H9 (cell line): ENCODE results near the gene CRNKL1. TPM values are rescaled to one million over a fixed set of nuclear protein-coding genes. Genes with fewer than 3 reads are reported as not detected.

Source experiments
- DNase-seq: peaks from one replicate; pipeline ENCODE4 v3.0.0-alpha.2; 2017
- H2AFZ ChIP-seq: one replicate; pipeline ENCODE4 v1.6.1; 2013; ENCODE audit warnings: mild to moderate bottlenecking, low read length, control low read depth, moderate library complexity
- H2AK5ac ChIP-seq: 2 replicates; pipeline ENCODE4 v1.6.1; 2013; ENCODE audit warnings: low read length, control low read depth, mixed read lengths; ENCODE audit not compliant: insufficient read length
- H2BK120ac ChIP-seq: one replicate; pipeline ENCODE4 v1.6.1; 2013; ENCODE audit warnings: low read depth, mild to moderate bottlenecking, low read length, control low read depth, inconsistent platforms; ENCODE audit not compliant: poor library complexity, severe bottlenecking
- H2BK12ac ChIP-seq: 2 replicates; pipeline ENCODE4 v1.6.1; 2013; ENCODE audit warnings: low read length, control low read depth, mixed read lengths, low read depth; ENCODE audit not compliant: insufficient read length
- H2BK15ac ChIP-seq: 2 replicates; pipeline ENCODE4 v1.6.1; 2013; ENCODE audit warnings: low read depth, low read length, control low read depth
- H2BK20ac ChIP-seq: one replicate; pipeline ENCODE4 v1.6.1; 2013; ENCODE audit warnings: low read depth, mild to moderate bottlenecking, low read length, control low read depth, inconsistent platforms; ENCODE audit not compliant: poor library complexity, severe bottlenecking
- H2BK5ac ChIP-seq: 2 replicates; pipeline ENCODE4 v1.6.1; 2013; ENCODE audit warnings: low read length, control low read depth, mixed read lengths; ENCODE audit not compliant: insufficient read length
- H3K14ac ChIP-seq: 2 replicates; pipeline ENCODE4 v1.6.1; 2013; ENCODE audit warnings: low read length, control low read depth; ENCODE audit not compliant: insufficient read depth
- H3K18ac ChIP-seq: 2 replicates; pipeline ENCODE4 v1.6.1; 2013; ENCODE audit warnings: low read depth, mild to moderate bottlenecking, mixed read lengths, low read length, control low read depth; ENCODE audit not compliant: insufficient read length
- H3K23ac ChIP-seq: 2 replicates; pipeline ENCODE4 v1.6.1; 2013; ENCODE audit warnings: low read length, control low read depth, mixed read lengths, low read depth; ENCODE audit not compliant: insufficient read length
- H3K23me2 ChIP-seq: 2 replicates; pipeline ENCODE4 v1.6.1; 2013; ENCODE audit warnings: low read depth, mild to moderate bottlenecking, mixed read lengths, low read length, control low read depth; ENCODE audit not compliant: insufficient read length, poor library complexity, severe bottlenecking
- H3K27ac ChIP-seq: 2 replicates; pipeline ENCODE4 v1.5.1; 2013; ENCODE audit warnings: low read length, control low read depth, mixed read lengths, low read depth; ENCODE audit not compliant: insufficient read length
- H3K27me3 ChIP-seq: 2 replicates; pipeline ENCODE4 v1.6.1; 2013; ENCODE audit warnings: low read length, control low read depth, inconsistent platforms; ENCODE audit not compliant: insufficient read depth
- H3K4ac ChIP-seq: 2 replicates; pipeline ENCODE4 v1.6.1; 2013; ENCODE audit warnings: low read depth, mild to moderate bottlenecking, control low read depth, inconsistent platforms, low read length, moderate library complexity
- H3K4me1 ChIP-seq: 2 replicates; pipeline ENCODE4 v1.6.1; 2013; ENCODE audit warnings: low read length, control low read depth, inconsistent platforms; ENCODE audit not compliant: insufficient read depth
- H3K4me2 ChIP-seq: 2 replicates; pipeline ENCODE4 v1.6.1; 2013; ENCODE audit warnings: low read length, control low read depth, mixed read lengths; ENCODE audit not compliant: insufficient read length, insufficient read depth
- H3K56ac ChIP-seq: 2 replicates; pipeline ENCODE4 v1.6.1; 2013; ENCODE audit warnings: low read depth, mild to moderate bottlenecking, mixed read lengths, low read length, control low read depth; ENCODE audit not compliant: insufficient read length
- H3K79me1 ChIP-seq: 2 replicates; pipeline ENCODE4 v1.6.1; 2013; ENCODE audit warnings: low read depth, mild to moderate bottlenecking, moderate library complexity, low read length, control low read depth, inconsistent platforms; ENCODE audit not compliant: insufficient read depth, poor library complexity, severe bottlenecking
- H3K79me2 ChIP-seq: 2 replicates; pipeline ENCODE4 v1.6.1; 2013; ENCODE audit warnings: low read length, control low read depth, inconsistent platforms; ENCODE audit not compliant: insufficient read depth
- H3K9ac ChIP-seq: 2 replicates; pipeline ENCODE4 v1.6.1; 2013; ENCODE audit warnings: low read length, control low read depth, mixed read lengths; ENCODE audit not compliant: insufficient read length; ENCODE audit errors: extremely low read depth
- H3K9me3 ChIP-seq: one replicate; pipeline ENCODE4 v1.6.1; 2013; ENCODE audit warnings: low read depth, low read length, inconsistent platforms; ENCODE audit not compliant: control insufficient read depth
- H3T11ph ChIP-seq: one replicate; pipeline ENCODE4 v1.6.1; 2013; ENCODE audit warnings: mild to moderate bottlenecking, low read length, control low read depth, inconsistent platforms
- H4K20me1 ChIP-seq: one replicate; pipeline ENCODE4 v1.6.1; 2013; ENCODE audit not compliant: control insufficient read depth, insufficient read length, insufficient read depth
- H4K5ac ChIP-seq: 2 replicates; pipeline ENCODE4 v1.6.1; 2013; ENCODE audit warnings: low read depth, mild to moderate bottlenecking, mixed read lengths, low read length, control low read depth; ENCODE audit not compliant: insufficient read length
- H4K8ac ChIP-seq: replicated peaks from 2 replicates; pipeline ENCODE4 v1.6.1; 2013; ENCODE audit warnings: low read length, control low read depth, mixed read lengths, low read depth; ENCODE audit not compliant: insufficient read length
- H4K91ac ChIP-seq: 2 replicates; pipeline ENCODE4 v1.6.1; 2013; ENCODE audit warnings: low read depth, mild to moderate bottlenecking, moderate library complexity, mixed read lengths, low read length, control low read depth; ENCODE audit not compliant: insufficient read length
- H3K27ac Mint-ChIP-seq, 3 experiments: 2 replicates in 2 of 3; 3 replicates in 1 of 3; pipeline ENCODE4 v1.8.0; 2020 to 2021; ENCODE audit warnings: mixed read lengths in 3 of 3, mild to moderate bottlenecking in 1 of 3, moderate library complexity in 1 of 3
- H3K27me3 Mint-ChIP-seq: 2 replicates; pipeline ENCODE4 v1.8.0; 2021; ENCODE audit warnings: low read depth, mild to moderate bottlenecking, moderate library complexity, mixed read lengths
- H3K36me3 Mint-ChIP-seq, 3 experiments: 2 replicates in 2 of 3; 3 replicates in 1 of 3; pipeline ENCODE4 v1.8.0; 2020 to 2021; ENCODE audit warnings: low read depth in 3 of 3, mixed read lengths in 3 of 3; ENCODE audit not compliant: insufficient read depth in 1 of 3
- H3K4me1 Mint-ChIP-seq, 2 experiments: 2 replicates each; pipeline ENCODE4 v1.8.0; 2020; ENCODE audit warnings: mixed read lengths in 2 of 2
- H3K4me3 Mint-ChIP-seq, 2 experiments: 2 replicates in 1 of 2; 3 replicates in 1 of 2; pipeline ENCODE4 v1.8.0; 2020 to 2021; ENCODE audit warnings: mild to moderate bottlenecking in 2 of 2, mixed read lengths in 2 of 2, moderate library complexity in 1 of 2
- H3K9me3 Mint-ChIP-seq, 2 experiments: 2 replicates in 1 of 2; 3 replicates in 1 of 2; pipeline ENCODE4 v1.8.0; 2020; ENCODE audit warnings: mild to moderate bottlenecking in 2 of 2, mixed read lengths in 2 of 2, moderate library complexity in 1 of 2
- WGBS: extraction: QIAGEN DNeasy Blood & Tissue Kit; methylation state at CpG from one replicate; pipeline ENCODE4 v1.1.7; 2013; ENCODE audit warnings: missing lambda C conversion rate, low lambda C conversion rate, mixed read lengths; ENCODE audit not compliant: insufficient read length; ENCODE audit errors: extremely low coverage; 5-methylcytosine and 5-hydroxymethylcytosine counted together
- total RNA-seq: library from RNA; stranded (reverse); gene quantifications from 2 replicates; pipeline ENCODE4 v1.2.1, GENCODE V29; 2021
- TF ChIP-seq, protein P1 (sequence below): fragments of 200-600 bp; sonication (generic); conservative IDR thresholded peaks from 3 replicates; pipeline ENCODE4 v1.8.0; 2021; ENCODE audit warnings: antibody characterized with exemption, mild to moderate bottlenecking

The CRNKL1 gene
- total RNA-seq, 1 experiment from 2014 or later, result 30.2 TPM

DNA sequence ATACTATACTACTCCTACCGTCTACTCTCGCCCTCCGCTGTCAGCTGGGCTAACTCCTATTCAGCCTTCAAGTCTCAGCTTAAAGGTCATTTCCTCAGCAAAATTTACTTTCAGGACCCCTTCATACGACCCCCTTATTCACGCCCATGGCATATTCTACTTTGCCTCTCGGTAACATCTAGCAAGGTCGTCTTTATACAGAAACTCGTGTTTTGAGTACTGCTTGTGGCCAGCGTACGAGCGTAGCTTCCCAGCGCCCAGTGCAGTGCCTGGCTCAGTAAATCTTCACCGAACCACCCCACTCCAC lies 546 bp downstream of the CRNKL1 start:
- Histone ChIP-seq H2BK15ac (no peak overlapping the region), H3K4ac (no peak overlapping the region), H3K14ac (peak overlapping the region; percentile 77), H2BK12ac (no peak overlapping the region), H4K20me1 (no peaks in the 10 kb centered on the region), H3T11ph (no peak overlapping the region), H3K79me1 (no peaks in the 10 kb centered on the region), H3K27ac (no peak overlapping the region), H3K9me3 (no peaks in the 10 kb centered on the region), H3K23me2 (peaks cover 7% of the 10 kb centered on the region), H2AK5ac (no peak overlapping the region), H2BK120ac (no peak overlapping the region), H3K18ac (no peak overlapping the region), H2AFZ (no peak overlapping the region), H3K4me2 (peak overlapping the region; percentile 90), H3K79me2 (peaks cover 2% of the 10 kb centered on the region; the same call in 1 of the 2 replicates), H3K56ac (no peak overlapping the region), H3K4me1 (no peaks in the 10 kb centered on the region), H2BK20ac (no peak overlapping the region), H2BK5ac (no peak overlapping the region), H3K9ac (peak overlapping the region; percentile 65), H4K91ac (no peak overlapping the region), H4K5ac (no peak overlapping the region), H3K27me3 (no peaks in the 10 kb centered on the region), H3K23ac (no peak overlapping the region), H4K8ac (no peak overlapping the region)
- peak overlapping the region; percentile 96 to 99 (median 98) for H3K27ac Mint-ChIP-seq
- H3K4me1 Mint-ChIP-seq, result peaks cover 3% of the 10 kb centered on the region in 2 experiments
- peak overlapping the region; percentile 98 to 100 for H3K4me3 Mint-ChIP-seq
- TF ChIP-seq, protein P1, sequence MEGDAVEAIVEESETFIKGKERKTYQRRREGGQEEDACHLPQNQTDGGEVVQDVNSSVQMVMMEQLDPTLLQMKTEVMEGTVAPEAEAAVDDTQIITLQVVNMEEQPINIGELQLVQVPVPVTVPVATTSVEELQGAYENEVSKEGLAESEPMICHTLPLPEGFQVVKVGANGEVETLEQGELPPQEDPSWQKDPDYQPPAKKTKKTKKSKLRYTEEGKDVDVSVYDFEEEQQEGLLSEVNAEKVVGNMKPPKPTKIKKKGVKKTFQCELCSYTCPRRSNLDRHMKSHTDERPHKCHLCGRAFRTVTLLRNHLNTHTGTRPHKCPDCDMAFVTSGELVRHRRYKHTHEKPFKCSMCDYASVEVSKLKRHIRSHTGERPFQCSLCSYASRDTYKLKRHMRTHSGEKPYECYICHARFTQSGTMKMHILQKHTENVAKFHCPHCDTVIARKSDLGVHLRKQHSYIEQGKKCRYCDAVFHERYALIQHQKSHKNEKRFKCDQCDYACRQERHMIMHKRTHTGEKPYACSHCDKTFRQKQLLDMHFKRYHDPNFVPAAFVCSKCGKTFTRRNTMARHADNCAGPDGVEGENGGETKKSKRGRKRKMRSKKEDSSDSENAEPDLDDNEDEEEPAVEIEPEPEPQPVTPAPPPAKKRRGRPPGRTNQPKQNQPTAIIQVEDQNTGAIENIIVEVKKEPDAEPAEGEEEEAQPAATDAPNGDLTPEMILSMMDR, result no peak
- peaks cover 0 to 3% of the 10 kb centered on the region in 2 experiments; a peak in 1 of 5 replicates for H3K9me3 Mint-ChIP-seq
- no peak for DNase-seq
- no CpG with 5 or more reads among the region's 13 CpGs for WGBS
- H3K36me3 Mint-ChIP-seq, result peaks cover 11 to 36% (median 34%) of the 10 kb centered on the region in 3 experiments; a peak in 5 of 7 replicates
- H3K27me3 Mint-ChIP-seq, result peaks cover 1% of the 10 kb centered on the region; the same call in 1 of the 2 replicates
